ENCODE results near the gene FANCD2OS.
"Not testable (repeated sequence)": the region's sequence is repeated elsewhere in the genome, so short reads cannot be mapped to it uniquely, and the experiment has no call there.

The FANCD2OS gene

GRCh38 chr3:10091387-10091786, 16.7 kb downstream of the FANCD2OS start:
- DNase-seq: not testable (repeated sequence)

GRCh38 chr3:10090774-10091173, 17.3 kb downstream of the FANCD2OS start:
- DNase-seq: not testable (repeated sequence)

- no peak for DNase-seq
Measured at GRCh38 chr3:10090179-10090578, 17.9 kb downstream of the FANCD2OS start.

- no peak for DNase-seq
Measured at GRCh38 chr3:10088256-10088655, 19.8 kb downstream of the FANCD2OS start.

- DNase-seq: no peak
Measured at GRCh38 chr3:10085738-10086137, 22.3 kb downstream of the FANCD2OS start.

- DNase-seq: no peak
Measured at GRCh38 chr3:10081871-10082270, 26.2 kb downstream of the FANCD2OS start.

GRCh38 chr3:10074666-10075065, 33.4 kb downstream of the FANCD2OS start:
- DNase-seq: no peak

GRCh38 chr3:10070077-10070476, 38.0 kb downstream of the FANCD2OS start:
- not testable (repeated sequence) for DNase-seq

GRCh38 chr3:10055097-10055496, 53.0 kb downstream of the FANCD2OS start:
- no peak for DNase-seq

All from effector CD4-positive, alpha-beta T cell (primary cell).